Measurements from ENCODE around the gene TICAM2.
A peak's percentile ranks its signal among the peaks of the same experiment; 100 is the strongest.
"Not testable (repeated sequence)": the region's sequence is repeated elsewhere in the genome, so short reads cannot be mapped to it uniquely, and the experiment has no call there.

TICAM2 gene
- long read RNA-seq, donor 1, partial matches to known transcripts, result 0 of 1 reads
- long read RNA-seq, donor 1, other reads (novel, unspliced or antisense), result 0 of 1 reads
- long read RNA-seq, donor 2, result 0 reads
- long read RNA-seq, donor 3, result 0 reads
- long read RNA-seq, donor 4, partial matches to known transcripts, result 0 of 3 reads
- long read RNA-seq, donor 4, other reads (novel, unspliced or antisense), result 0 of 3 reads
- long read RNA-seq, donor 5, partial matches to known transcripts, result 0 of 1 reads
- long read RNA-seq, donor 5, other reads (novel, unspliced or antisense), result 0 of 1 reads
- long read RNA-seq, donor 6, partial matches to known transcripts, result 0 of 3 reads
- long read RNA-seq, donor 6, other reads (novel, unspliced or antisense), result 0 of 3 reads
- long read RNA-seq, donor 7, result 0 reads
- long read RNA-seq, donor 8, partial matches to known transcripts, result 0 of 1 reads
- long read RNA-seq, donor 8, other reads (novel, unspliced or antisense), result 0 of 1 reads

- DNase-seq, result peak; percentile 84
Observed at GRCh38 chr5:115601701-115602590, at the start of gene TICAM2. Gene TICAM2 (minus strand): TSS chr5:115602479. CDS start chr5:115581256, 21,223 bp downstream.

GRCh38 chr5:115649541-115649940, 47.3 kb upstream of the TICAM2 start:
- no peak for DNase-seq

GRCh38 chr5:115648056-115648455, 45.8 kb upstream of the TICAM2 start:
- no peak for DNase-seq

DNA sequence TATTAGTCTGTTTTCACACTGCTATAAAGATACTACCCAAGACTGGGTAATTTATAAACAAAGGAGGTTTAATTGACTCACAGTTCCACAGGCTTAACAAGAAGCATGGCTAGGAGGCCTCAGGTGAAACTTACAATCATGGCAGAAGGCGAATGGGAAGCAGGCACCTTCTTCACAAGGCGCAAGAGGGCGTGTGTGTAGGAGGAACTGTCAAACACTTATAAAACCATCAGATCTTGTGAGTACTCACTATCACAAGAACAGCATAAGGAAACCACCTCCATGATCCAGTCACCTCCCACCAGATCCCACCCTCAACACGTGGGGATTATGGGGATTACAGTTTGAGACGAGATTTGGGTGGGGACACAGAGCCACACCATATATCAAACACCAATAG, 43.1 kb upstream of the TICAM2 start:
- not testable (repeated sequence) for DNase-seq

GRCh38 chr5:115644046-115644445, 41.8 kb upstream of the TICAM2 start:
- DNase-seq, result no peak

- DNase-seq, result no peak
Observed at GRCh38 chr5:115641948-115642347, 39.7 kb upstream of the TICAM2 start.

DNA sequence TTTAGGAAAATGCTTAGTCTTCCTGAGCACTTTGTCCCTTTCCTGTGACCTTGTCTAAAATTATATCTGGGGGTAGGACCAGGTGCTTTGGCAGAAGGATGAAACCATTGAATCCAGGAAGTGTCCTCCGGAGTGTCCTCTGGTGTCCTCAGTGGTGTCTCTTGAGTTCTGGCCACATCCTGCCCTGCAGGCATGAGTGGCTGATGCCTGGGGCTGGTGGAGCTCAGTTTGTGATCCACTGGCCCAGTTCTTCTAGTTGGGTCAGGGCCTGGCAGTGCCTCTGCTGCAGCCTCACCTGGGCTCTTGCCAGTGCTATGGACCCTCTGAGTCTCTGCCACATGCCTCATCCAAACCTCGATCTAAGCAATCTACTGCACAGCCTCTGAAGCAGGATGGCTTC, 38.0 kb upstream of the TICAM2 start:
- no peak for DNase-seq

DNA sequence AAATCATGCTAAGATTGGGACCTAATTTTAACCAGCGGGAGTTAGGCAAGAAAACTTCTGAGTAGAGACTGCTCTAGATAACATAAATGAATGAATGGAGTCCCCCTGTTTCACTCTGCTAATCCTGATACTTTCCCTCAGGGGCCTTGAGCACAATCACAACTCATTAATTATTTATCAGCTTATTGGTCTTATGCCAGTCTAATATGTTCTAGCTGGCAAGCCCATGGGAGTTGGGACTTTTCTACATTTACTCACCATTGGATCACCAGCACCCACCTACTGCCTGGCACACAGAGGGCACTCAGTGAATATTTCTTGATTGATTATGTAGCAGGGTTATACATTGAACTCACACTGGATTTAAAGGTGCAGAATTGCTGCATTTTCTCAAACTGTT, 37.1 kb upstream of the TICAM2 start:
- no peak for DNase-seq

DNA sequence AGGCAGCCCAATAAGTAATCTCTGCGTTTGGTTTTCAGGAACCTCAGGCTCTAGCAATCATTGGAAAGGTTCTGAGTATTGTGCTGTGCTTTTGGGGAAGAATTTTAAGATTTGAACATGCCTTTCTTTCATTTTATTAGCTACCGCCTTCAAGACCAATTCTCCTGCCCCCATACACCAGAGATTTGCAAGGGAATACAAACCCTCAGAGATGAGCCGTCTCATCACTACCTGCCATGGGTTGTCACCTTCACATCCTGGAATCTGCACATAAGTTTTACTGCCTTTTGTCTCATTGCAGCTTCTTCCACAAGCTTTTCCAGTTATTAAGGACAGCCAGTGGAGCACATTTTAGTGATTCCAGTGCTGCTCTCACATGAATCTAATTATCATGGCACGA, 35.2 kb upstream of the TICAM2 start:
- no peak for DNase-seq

- no peak for DNase-seq
Observed at GRCh38 chr5:115636008-115636407, 33.7 kb upstream of the TICAM2 start.

DNA sequence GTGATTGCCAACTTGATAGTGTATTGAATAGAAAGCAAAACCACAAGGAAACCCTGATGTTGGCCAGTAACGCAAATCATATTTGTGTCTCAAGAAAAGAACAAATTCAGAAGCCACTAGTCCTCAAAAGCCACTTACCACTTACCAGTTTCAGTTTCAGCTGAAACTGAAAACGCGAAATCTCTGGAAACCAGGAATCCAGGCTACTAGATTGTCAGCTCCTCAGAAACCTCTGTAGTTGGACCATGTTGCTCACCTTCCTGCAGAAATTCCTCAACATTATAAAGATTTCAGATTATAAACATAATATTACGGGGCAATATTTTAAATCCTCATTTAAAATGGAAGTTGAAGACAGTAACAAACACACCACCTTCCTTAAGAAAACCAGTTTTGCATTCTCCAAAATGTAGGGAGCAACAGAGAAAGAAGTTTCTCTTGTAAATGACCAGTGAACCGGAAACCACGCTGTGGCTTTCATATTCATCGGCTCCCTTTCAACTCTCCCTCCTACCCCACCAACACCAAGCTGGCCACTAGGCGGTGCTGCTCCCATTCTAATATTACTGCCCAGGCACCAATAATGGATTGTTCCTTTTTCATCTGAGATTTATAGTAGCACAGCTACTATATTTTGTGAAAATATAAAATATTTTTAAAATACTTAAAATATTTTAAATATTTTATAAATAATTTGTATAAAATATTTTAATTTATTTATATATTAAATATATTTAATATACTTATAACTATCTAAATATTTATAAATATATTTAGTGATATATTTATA, 32.3 kb upstream of the TICAM2 start:
- DNase-seq, result peak; percentile 27

GRCh38 chr5:115629903-115630302, 27.6 kb upstream of the TICAM2 start:
- no peak for DNase-seq

DNA sequence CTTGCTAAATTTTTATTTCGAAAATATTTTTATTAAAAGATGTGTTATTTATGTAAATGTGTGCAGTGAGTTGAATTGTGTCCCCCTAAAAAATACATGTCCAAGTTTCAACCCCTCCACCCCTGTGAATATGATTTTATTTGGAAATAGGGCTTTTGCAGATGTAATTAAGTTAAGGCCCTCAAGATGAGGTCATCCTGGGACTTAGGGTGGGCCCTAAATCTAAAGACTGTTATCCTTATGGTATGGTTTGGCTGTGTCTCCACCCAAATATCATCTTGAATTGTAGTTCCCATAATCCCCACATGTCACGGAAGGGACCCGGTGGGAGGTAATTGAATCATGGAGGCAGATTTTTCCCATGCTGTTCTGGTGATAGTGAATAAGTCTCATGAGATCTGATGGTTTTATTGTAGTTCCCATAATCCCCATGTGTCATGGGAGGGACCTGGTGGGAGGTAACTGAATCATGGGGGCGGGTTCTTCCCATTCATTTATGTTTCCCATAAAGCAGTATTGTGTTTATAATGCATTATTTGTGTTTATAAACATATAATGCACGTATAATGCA, 25.1 kb upstream of the TICAM2 start:
- DNase-seq, result no peak

DNA sequence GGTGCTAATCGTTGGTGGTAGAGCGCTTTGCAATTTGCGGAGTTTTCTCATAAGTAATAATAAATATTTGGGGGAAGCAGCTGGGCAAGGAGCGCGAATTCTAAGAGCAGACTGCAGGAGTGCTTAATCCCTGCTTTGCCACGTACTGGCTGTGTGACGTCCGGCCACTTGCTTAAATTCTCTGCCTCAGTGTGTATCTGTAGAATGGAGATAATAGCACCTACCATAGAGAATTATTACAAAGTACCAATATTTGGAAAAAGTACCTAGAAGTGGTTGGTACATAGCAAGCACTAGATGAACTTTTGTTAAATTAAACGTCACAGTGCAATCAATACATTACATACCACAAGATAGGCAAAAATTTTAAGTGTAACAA, 24.2 kb upstream of the TICAM2 start:
- DNase-seq, result no peak

DNA sequence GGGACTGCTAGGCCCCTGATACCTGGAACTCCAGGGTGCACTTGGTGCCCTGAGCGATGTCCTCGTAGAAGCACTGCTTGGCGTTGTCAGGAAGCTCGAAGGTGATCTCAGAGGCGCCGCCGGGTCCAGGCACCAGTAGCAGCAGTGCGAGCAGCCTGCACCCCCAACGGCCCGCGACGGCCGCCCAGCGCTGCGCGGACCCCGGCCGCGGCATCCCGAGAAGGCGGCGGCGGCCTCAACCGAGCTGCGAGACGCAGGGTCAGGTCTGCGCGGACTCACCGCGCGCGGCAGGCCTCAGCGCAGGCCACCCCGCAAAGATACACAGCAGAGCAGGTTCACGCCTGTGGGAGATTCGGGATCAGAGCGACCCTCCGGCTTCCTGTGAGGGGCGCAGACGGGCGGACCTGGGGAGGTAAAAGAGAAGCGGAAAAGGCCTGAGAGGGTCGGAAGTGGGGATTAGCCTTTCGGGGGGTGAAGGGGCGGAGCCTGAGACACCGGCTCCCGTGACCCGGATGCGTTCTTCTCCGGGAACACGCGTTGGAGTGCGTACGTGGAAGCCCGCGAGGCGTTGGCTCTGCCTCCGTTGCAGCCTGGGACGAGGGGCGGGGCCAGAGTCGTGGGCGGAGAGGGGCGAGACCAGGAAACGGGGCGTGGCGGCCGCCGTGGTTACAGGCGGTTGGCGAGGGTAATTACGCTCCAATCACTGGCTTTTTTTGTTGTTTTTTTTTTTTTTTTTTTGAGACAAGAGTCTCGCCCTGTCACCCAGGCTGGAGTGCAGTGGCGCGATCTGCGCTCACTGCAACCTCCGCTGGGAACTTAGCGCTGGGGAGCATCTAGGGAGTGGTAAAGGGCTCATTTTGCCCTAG, 23.5 kb upstream of the TICAM2 start, which contains the start of gene TMED7:
TSS of gene TMED7 (minus strand) at position 458 of the 866 bp plus-strand sequence. CDS start at position 214, 244 bp downstream.
- DNase-seq, result peak; percentile 95

DNA sequence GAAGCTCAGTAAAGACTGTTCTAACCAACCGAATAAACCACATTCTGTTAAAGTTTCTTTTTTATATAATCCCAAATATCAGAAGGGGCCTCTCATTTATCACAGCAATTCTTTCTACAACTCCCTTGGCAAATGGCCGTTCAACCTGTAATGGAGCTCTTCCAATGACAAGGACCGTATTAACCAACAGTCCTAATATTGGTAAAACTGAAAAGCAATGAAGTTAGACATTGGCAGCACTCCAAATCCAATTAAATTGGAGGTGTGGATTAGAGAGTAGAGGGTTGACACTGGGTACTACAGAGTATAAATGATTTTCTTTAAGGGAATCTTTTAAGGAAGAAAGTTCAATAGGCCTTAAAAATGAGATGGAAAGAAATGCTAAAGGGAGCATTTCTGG, 22.7 kb upstream of the TICAM2 start:
- no peak for DNase-seq

DNA sequence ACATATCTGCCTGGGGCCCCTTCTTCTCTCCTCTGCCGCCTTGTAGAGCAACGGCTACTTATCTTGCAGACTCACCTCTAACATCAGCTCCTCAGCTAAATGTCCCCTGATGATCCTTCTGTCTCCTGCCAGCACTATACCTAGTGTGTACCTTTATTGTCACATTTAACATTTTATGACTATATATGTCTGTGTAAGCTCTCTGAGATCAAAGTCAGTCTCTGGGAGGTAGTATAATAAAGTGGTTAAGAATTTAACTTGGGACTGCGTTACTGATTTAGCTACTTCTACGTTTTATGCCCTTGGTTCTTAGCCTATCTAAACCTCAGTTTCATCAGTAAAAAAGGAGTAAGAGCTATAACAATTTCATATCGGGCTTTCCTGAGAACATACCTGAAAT, 21.4 kb upstream of the TICAM2 start:
- no peak for DNase-seq

- no peak for DNase-seq
Observed at GRCh38 chr5:115621365-115621900, 19.2 kb upstream of the TICAM2 start.

GRCh38 chr5:115616892-115617291, 14.6 kb upstream of the TICAM2 start:
- no peak for DNase-seq

DNA sequence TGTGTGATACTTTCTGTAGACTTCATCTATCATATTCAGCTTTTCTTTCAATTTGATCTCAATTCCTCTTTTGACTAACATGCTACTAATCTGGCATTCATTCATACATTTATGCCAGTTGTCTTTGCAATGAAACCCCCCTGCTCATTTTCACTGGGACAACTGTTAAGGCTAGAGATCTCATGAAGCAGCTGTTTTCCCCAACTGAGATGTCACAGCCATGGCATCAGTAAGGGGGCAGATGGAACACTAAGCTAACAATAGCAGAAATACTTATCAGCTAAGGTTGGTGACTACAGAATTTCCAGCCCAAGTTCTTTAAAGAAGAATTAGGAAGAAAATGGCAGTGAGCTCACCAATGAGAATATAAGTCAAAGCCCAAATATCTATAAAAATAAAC, 14.2 kb upstream of the TICAM2 start:
- DNase-seq, result no peak

- no peak for DNase-seq
Observed at GRCh38 chr5:115611873-115612272, 9.6 kb upstream of the TICAM2 start.
